Naive thymus-derived CD4-positive, alpha-beta T cell (primary cell): Measurements from ENCODE around the gene RPS2. TPM values are rescaled to one million over a fixed set of nuclear protein-coding genes. Genes with fewer than 3 reads are reported as not detected.

Experiments used
- ATAC-seq: fragments of 150-1000 bp; cut with Tn5 transposase; 2 replicates; pipeline ENCODE4 v1.10.0; 2021; ENCODE audit warnings: mild to moderate bottlenecking, moderate library complexity
- CTCF ChIA-PET: fragments of 350-600 bp; sonication (Branson Sonifier 250); formaldehyde crosslinking; loops from one replicate; lab custom pipeline; 2021; ENCODE audit warnings: antibody characterized with exemption; lab: Charles Lee
- POLR2A ChIA-PET: fragments of 350-600 bp; sonication (Branson Sonifier 250); formaldehyde crosslinking; loops from one replicate; lab custom pipeline; 2021; ENCODE audit warnings: antibody characterized with exemption, inconsistent platforms; lab: Charles Lee
- DNase-seq, 9 donors: peaks; one replicate each; pipeline versions ENCODE4 v3.0.0 to v3.0.0-alpha.2; 2020 to 2022; ENCODE audit warnings: mixed read lengths in 1 of 9
- H3K27ac ChIP-seq: one replicate; pipeline ENCODE4 v1.7.0; 2013; ENCODE audit warnings: mild to moderate bottlenecking, low read depth, low read length, moderate library complexity
- H3K27me3 ChIP-seq, 2 donors: one replicate each; pipeline ENCODE4 v1.7.0; 2013; ENCODE audit warnings: low read length in 2 of 2, mild to moderate bottlenecking in 2 of 2, moderate library complexity in 2 of 2; ENCODE audit not compliant: control insufficient read depth in 2 of 2, insufficient read depth in 2 of 2
- H3K36me3 ChIP-seq, 3 experiments: 1 replicate in 2 of 3; 2 replicates in 1 of 3; pipeline ENCODE4 v1.7.0; 2013; ENCODE audit warnings: low read length in 3 of 3, mild to moderate bottlenecking in 3 of 3, moderate library complexity in 1 of 3; ENCODE audit not compliant: insufficient read depth in 3 of 3, control insufficient read depth in 2 of 3
- H3K4me1 ChIP-seq, 2 donors: one replicate each; pipeline ENCODE4 v1.7.0; 2013; ENCODE audit warnings: low read length in 2 of 2, mild to moderate bottlenecking in 2 of 2, moderate library complexity in 1 of 2; ENCODE audit not compliant: control insufficient read depth in 2 of 2, insufficient read depth in 2 of 2
- H3K4me3 ChIP-seq: 2 replicates; pipeline ENCODE4 v1.7.0; 2013; ENCODE audit warnings: mild to moderate bottlenecking, low read length
- H3K9me3 ChIP-seq, 3 experiments: 1 replicate in 2 of 3; 2 replicates in 1 of 3; pipeline ENCODE4 v1.7.0; 2013; ENCODE audit warnings: low read length in 3 of 3; ENCODE audit not compliant: control insufficient read depth in 2 of 3
- H3K27ac Mint-ChIP-seq, 9 donors: one replicate each; pipeline ENCODE4 v1.8.0; 2020 to 2022; ENCODE audit warnings: mixed read lengths in 9 of 9, mild to moderate bottlenecking in 8 of 9, moderate library complexity in 5 of 9, inconsistent platforms in 2 of 9
- H3K27me3 Mint-ChIP-seq, 5 donors: one replicate each; pipeline ENCODE4 v1.8.0; 2021 to 2022; ENCODE audit warnings: mixed read lengths in 5 of 5, mild to moderate bottlenecking in 1 of 5
- H3K36me3 Mint-ChIP-seq, 5 donors: one replicate each; pipeline ENCODE4 v1.8.0; 2020 to 2022; ENCODE audit warnings: mixed read lengths in 5 of 5, mild to moderate bottlenecking in 3 of 5, inconsistent platforms in 1 of 5
- H3K4me1 Mint-ChIP-seq, 7 donors: one replicate each; pipeline ENCODE4 v1.8.0; 2020 to 2022; ENCODE audit warnings: mixed read lengths in 7 of 7, mild to moderate bottlenecking in 3 of 7, inconsistent platforms in 1 of 7
- H3K4me3 Mint-ChIP-seq, 10 donors: one replicate each; pipeline ENCODE4 v1.8.0; 2020 to 2022; ENCODE audit warnings: mild to moderate bottlenecking in 10 of 10, mixed read lengths in 10 of 10, moderate library complexity in 6 of 10, inconsistent platforms in 2 of 10
- H3K9me3 Mint-ChIP-seq, 11 donors: one replicate each; pipeline ENCODE4 v1.8.0; 2020 to 2022; ENCODE audit warnings: mixed read lengths in 11 of 11, mild to moderate bottlenecking in 4 of 11, inconsistent platforms in 1 of 11, moderate library complexity in 1 of 11
- intact Hi-C, 2 donors: fragments of 100-400 bp; cut with micrococcal nuclease; formaldehyde crosslinking; loops; one replicate each; pipeline ENCODE4 v1.15.1; 2023
- polyA plus RNA-seq, 2 donors: library from polyadenylated mRNA; unstranded; fragments of 300-500 nt; fragmentation: Illumina TruSeq; gene quantifications; one replicate each; pipeline ENCODE4 v1.2.3, GENCODE V29; 2021
- total RNA-seq, 6 experiments: library from RNA in 5 of 6; stranded (reverse) in 5 of 6; gene quantifications; 1 replicate in 5 of 6; 2 replicates in 1 of 6; pipeline ENCODE4 v1.2.3 and lab custom pipeline; 2021 to 2026

The RPS2 gene
- total and polyA plus RNA-seq, 7 experiments from 2014 or later = 2,562 to 7,254 (median 3,209) TPM

DNA sequence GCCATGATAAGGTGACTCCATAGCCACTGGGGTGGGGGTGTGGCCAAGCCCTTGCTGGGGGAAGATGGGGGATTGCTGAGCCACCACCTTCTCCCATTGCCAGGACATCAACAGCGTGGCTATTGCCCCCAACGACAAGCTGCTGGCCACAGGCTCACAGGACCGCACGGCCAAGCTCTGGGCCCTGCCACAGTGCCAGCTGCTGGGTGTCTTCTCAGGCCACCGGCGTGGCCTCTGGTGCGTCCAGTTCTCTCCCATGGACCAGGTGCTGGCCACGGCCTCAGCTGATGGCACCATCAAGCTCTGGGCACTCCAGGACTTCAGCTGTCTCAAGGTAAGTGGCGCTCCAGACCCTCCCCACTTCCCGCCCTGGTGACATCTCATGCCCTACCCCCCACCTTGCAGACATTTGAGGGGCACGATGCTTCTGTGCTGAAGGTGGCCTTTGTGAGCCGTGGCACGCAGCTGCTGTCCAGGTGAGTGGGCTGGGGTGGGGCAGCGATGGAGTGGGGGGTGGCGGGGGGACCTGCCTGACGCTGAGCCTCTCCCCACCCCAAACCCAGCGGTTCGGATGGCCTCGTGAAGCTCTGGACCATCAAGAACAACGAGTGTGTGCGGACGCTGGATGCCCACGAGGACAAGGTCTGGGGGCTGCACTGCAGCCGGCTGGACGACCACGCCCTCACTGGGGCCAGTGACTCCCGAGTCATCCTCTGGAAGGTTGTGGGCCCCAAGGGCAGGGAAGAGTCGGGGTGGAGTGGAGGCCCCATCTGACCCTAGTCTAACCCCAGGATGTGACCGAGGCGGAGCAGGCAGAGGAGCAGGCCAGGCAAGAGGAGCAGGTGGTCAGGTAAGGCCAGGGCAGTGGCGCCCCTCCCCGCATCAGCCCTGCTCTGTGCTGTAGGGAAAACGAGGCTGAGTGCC lies 12.6 kb upstream of the RPS2 start:
- ATAC-seq = no peak

DNA sequence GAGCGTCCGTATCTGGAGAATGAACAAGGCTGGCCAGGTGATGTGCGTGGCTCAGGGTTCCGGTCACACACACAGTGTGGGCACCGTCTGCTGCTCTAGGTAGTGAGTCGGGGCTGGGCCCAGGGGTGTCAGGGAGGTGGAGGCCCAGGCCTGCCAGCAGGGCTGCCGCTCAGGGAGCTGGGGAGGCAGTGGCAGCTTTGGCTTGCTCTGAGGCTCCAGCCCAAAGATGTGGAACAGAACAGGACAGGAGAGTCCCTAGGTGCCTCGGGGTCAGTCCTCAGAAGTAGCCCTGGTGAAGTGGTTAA lies 11.5 kb upstream of the RPS2 start:
- peaks cover 0 to 22% (median 10%) of the 10 kb centered on the region in 5 donors for H3K36me3 Mint-ChIP-seq
- no peak overlapping the region for H3K4me3 Mint-ChIP-seq
- H3K4me1 ChIP-seq = peaks cover 7 to 14% of the 10 kb centered on the region in 2 donors
- no peak overlapping the region for H3K27ac Mint-ChIP-seq
- H3K36me3 ChIP-seq = peaks cover 0 to 56% (median 0%) of the 10 kb centered on the region in 3 experiments
- peaks cover 12 to 18% (median 15%) of the 10 kb centered on the region in 7 donors for H3K4me1 Mint-ChIP-seq
- no peak for DNase-seq
- intact Hi-C loops = no loop called here
- H3K27me3 Mint-ChIP-seq = peaks cover 0 to 14% (median 2%) of the 10 kb centered on the region in 5 donors
- H3K9me3 ChIP-seq = no peaks in the 10 kb centered on the region
- ChIA-PET POLR2A (interaction anchor here (1.1 to 1.2 kb wide), 2 partner anchors 11 kb away, joined by 3 to 5 read pairs; partner anchors contain the start of gene RPS2), CTCF (no interaction called here)
- H3K27ac ChIP-seq = no peak overlapping the region
- no peak for ATAC-seq
- no peak overlapping the region for H3K4me3 ChIP-seq
- H3K9me3 Mint-ChIP-seq = peaks cover 0 to 3% (median 0%) of the 10 kb centered on the region in 11 donors
- H3K27me3 ChIP-seq = peaks cover 0 to 3% of the 10 kb centered on the region in 2 donors

More for the DNA sequence above, 12.6 kb upstream of the RPS2 start:
- H3K36me3 ChIP-seq = peaks cover 0 to 52% (median 0%) of the 10 kb centered on the region in 3 experiments
- CTCF ChIA-PET = interaction anchor here (1.6 kb wide), 1 partner anchor 163 kb away, joined by 5 read pairs; no protein-coding TSS in a partner anchor
- H3K4me3 ChIP-seq = no peak overlapping the region
- DNase-seq = no peak
- H3K4me1 Mint-ChIP-seq = peaks cover 4 to 13% (median 6%) of the 10 kb centered on the region in 7 donors
- peaks cover 7 to 9% of the 10 kb centered on the region in 2 donors for H3K4me1 ChIP-seq
- intact Hi-C loops = no loop called here
- peaks cover 0 to 21% (median 5%) of the 10 kb centered on the region in 5 donors for H3K27me3 Mint-ChIP-seq
- H3K27ac ChIP-seq = no peak overlapping the region
- POLR2A ChIA-PET = interaction anchor here (0.9 to 11.4 kb wide), 2 partner anchors 13 to 14 kb away, joined by 3 to 61 read pairs; partner anchors contain the start of gene RPS2
- H3K4me3 Mint-ChIP-seq = peak overlapping the region in 1 of 10 donors; percentile 52
- peaks cover 0 to 22% (median 7%) of the 10 kb centered on the region in 5 donors for H3K36me3 Mint-ChIP-seq
- H3K9me3 Mint-ChIP-seq = no peaks in the 10 kb centered on the region
- no peaks in the 10 kb centered on the region for H3K9me3 ChIP-seq
- H3K27me3 ChIP-seq = peaks cover 0 to 3% of the 10 kb centered on the region in 2 donors
- H3K27ac Mint-ChIP-seq = no peak overlapping the region

DNA sequence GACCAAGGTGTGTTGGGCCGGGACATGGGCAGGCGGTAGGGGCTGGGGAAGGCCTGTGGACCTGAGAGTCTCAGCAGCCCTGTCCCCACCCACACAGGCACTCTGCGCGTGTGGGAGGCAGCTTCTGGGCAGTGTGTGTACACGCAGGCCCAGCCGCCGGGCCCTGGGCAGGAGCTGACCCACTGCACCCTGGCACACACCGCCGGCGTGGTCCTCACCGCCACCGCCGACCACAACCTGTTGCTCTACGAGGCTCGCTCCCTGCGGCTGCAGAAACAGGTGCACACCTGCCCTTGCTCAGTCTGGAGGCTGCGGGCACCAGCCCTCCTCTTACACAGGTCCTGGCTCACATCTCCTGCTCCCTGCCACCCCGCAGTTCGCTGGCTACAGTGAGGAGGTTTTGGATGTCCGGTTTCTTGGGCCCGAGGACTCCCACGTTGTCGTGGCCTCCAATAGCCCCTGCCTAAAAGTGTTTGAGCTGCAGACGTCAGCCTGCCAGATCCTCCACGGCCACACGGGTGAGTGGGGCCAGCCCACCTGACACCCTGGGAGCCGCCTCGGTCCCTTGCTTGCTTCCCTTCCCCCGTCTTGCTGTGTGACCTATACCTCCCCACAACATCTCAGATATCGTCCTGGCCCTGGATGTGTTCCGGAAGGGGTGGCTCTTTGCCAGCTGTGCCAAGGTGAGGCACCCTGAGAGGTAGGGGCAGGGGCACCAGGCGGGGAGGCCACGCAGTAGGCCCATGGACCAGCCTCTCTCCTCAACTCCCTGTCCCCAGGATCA lies 11.0 kb upstream of the RPS2 start:
- Mint-ChIP-seq H3K9me3 (peaks cover 0 to 3% (median 0%) of the 10 kb centered on the region in 11 donors), H3K36me3 (peaks cover 0 to 22% (median 10%) of the 10 kb centered on the region in 5 donors), H3K4me1 (peaks cover 16 to 23% (median 20%) of the 10 kb centered on the region in 7 donors), H3K27ac (no peak overlapping the region), H3K4me3 (peak overlapping the region in 2 of 10 donors; percentile 23 to 34), H3K27me3 (peaks cover 0 to 9% (median 0%) of the 10 kb centered on the region in 5 donors)
- peaks cover 7 to 18% of the 10 kb centered on the region in 2 donors for H3K4me1 ChIP-seq
- H3K27ac ChIP-seq = no peak overlapping the region
- intact Hi-C loops = no loop called here
- H3K27me3 ChIP-seq = peaks cover 0 to under 1% of the 10 kb centered on the region in 2 donors
- ChIA-PET CTCF (no interaction called here), POLR2A (interaction anchor here (1.1 to 1.2 kb wide), 2 partner anchors 11 kb away, joined by 3 to 5 read pairs; partner anchors contain the start of gene RPS2)
- H3K9me3 ChIP-seq = no peaks in the 10 kb centered on the region
- DNase-seq = no peak
- no peak overlapping the region for H3K4me3 ChIP-seq
- H3K36me3 ChIP-seq = peaks cover 0 to 56% (median 0%) of the 10 kb centered on the region in 3 experiments
- ATAC-seq = no peak

DNA sequence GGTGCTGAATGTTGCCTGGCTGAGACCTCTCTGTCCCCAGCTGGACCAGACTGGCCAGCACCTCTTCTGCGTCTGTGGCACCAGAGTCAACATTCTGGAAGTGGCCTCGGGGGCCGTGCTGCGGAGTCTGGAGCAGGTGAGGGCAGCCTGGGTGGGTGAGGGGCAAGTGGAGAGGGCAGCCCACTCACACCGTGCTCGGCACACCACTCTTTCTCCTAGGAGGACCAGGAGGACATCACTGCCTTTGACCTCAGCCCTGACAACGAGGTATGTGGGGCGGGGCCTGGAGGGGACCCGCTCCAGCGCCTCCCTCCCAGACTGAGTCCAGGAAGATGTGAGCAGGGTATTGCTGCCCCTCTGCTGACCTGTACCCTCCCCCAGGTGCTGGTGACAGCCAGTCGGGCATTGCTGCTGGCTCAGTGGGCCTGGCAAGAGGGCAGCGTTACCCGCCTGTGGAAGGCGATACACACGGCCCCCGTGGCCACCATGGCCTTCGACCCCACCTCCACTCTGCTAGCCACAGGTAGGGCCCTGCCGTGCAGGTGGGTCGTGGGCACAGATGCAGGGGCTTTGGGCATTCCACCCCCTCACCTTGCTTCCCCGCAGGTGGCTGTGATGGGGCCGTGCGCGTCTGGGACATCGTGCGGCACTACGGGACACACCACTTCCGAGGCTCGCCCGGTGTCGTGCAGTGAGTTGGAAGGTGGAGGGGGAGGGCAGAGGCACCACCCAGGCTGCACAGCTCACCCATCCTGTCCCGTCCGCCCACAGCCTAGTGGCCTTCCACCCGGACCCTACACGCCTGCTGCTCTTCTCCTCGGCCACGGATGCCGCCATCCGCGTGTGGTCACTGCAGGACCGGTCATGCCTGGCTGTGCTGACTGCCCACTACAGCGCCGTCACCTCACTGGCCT lies 9.8 kb upstream of the RPS2 start:
- H3K36me3 Mint-ChIP-seq = peaks cover 0 to 22% (median 9%) of the 10 kb centered on the region in 5 donors
- H3K4me3 Mint-ChIP-seq = peak overlapping the region in 4 of 10 donors; percentile 6 to 95 (median 31)
- no peak overlapping the region for H3K27ac Mint-ChIP-seq
- peaks cover 7 to 18% of the 10 kb centered on the region in 2 donors for H3K4me1 ChIP-seq
- intact Hi-C loops = loop anchor here in 1 of 2 donors (5.0 kb wide), 1 partner anchor 248 kb away; the partner anchor contains the start of gene E4F1
- ChIA-PET POLR2A (interaction anchor here (1.6 kb wide), 1 partner anchor 10 kb away, joined by 6 read pairs; the partner anchor contains the start of gene RPS2), CTCF (no interaction called here)
- H3K9me3 ChIP-seq = no peaks in the 10 kb centered on the region
- ATAC-seq = no peak
- no peak overlapping the region for H3K27ac ChIP-seq
- DNase-seq = no peak
- H3K9me3 Mint-ChIP-seq = peaks cover 0 to 3% (median 0%) of the 10 kb centered on the region in 11 donors
- no peaks in the 10 kb centered on the region for H3K27me3 ChIP-seq
- H3K4me1 Mint-ChIP-seq = peaks cover 16 to 27% (median 20%) of the 10 kb centered on the region in 7 donors
- no peak overlapping the region for H3K4me3 ChIP-seq
- peaks cover 0 to 4% (median 0%) of the 10 kb centered on the region in 5 donors for H3K27me3 Mint-ChIP-seq
- peaks cover 0 to 56% (median 0%) of the 10 kb centered on the region in 3 experiments for H3K36me3 ChIP-seq

DNA sequence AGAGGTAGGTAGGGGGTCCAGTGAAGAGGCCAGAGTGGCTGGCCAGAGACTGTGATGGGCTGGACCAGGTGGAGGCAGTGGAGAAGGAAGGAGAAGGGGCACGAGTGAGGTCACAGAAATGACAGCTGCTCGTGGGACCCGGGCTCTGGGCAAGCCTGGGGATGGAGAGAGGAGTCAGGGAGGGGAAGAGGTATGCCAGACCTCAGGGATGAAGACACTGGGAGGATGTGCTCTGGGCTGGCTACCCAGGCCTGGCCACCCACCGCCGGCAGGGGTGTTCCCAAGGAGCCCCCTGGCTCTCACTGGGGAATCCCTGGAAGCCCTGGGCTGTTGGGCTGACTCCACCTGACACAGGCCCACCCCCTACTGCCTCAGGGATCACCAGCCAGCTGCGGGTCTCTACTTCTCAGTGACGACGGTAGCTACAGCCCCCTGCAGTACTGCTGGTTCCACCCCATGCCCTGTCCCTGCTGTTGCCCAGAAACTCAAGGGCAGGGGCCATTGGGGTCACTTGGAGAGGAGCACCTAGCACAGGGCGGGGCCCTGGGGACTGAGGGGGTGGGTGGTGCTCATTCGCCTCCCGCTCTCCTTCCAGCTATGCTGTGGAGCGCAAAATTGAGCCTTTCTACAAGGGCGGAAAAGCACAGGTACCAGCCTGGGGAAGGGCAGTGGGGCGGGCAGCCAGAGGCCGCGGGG lies 9.0 kb upstream of the RPS2 start:
- Mint-ChIP-seq H3K36me3 (peaks cover 0 to 22% (median 7%) of the 10 kb centered on the region in 5 donors), H3K4me3 (peak overlapping the region in 6 of 10 donors; percentile 13 to 95 (median 63)), H3K4me1 (peaks cover 16 to 27% (median 20%) of the 10 kb centered on the region in 7 donors), H3K27ac (no peak overlapping the region), H3K9me3 (peaks cover 0 to 3% (median 0%) of the 10 kb centered on the region in 11 donors), H3K27me3 (peaks cover 0 to 4% (median 0%) of the 10 kb centered on the region in 5 donors)
- Histone ChIP-seq H3K4me3 (no peak overlapping the region), H3K27ac (no peak overlapping the region), H3K27me3 (no peaks in the 10 kb centered on the region), H3K36me3 (peaks cover 0 to 53% (median 0%) of the 10 kb centered on the region in 3 experiments), H3K4me1 (peaks cover 7 to 18% of the 10 kb centered on the region in 2 donors), H3K9me3 (no peaks in the 10 kb centered on the region)
- POLR2A ChIA-PET = interaction anchor here (1.6 kb wide), 1 partner anchor 9 kb away, joined by 6 read pairs; the partner anchor contains the start of gene RPS2
- CTCF ChIA-PET = no interaction called here
- ATAC-seq (no peak), DNase-seq (no peak)
- intact Hi-C loops = loop anchor here in 1 of 2 donors (5.0 kb wide), 1 partner anchor 249 kb away; the partner anchor contains the start of gene E4F1
